HepG2 (cell line): Measurements from ENCODE around the gene KCTD14. TPM values are rescaled to one million over a fixed set of nuclear protein-coding genes. Genes with fewer than 3 reads are reported as not detected.
A peak's percentile ranks its signal among the peaks of the same experiment; 100 is the strongest.

ENCODE experiments used
- AGO1 ChIP-seq: fragments of 200-400 bp; formaldehyde crosslinking; IDR thresholded peaks from 2 replicates; pipeline ENCODE4 v1.6.1; 2017; ENCODE audit warnings: mild to moderate bottlenecking, low read depth, low read length, moderate library complexity; ENCODE audit not compliant: poor library complexity, severe bottlenecking
- ATRX ChIP-seq: sonication (generic); formaldehyde crosslinking; IDR thresholded peaks from 2 replicates; pipeline ENCODE4 v1.4.0; 2020; ENCODE audit warnings: missing genetic modification reagents, borderline replicate concordance
- CREB1 ChIP-seq, 2 experiments: fragments of 450-650 bp in 1 of 2; IDR thresholded peaks; 2 replicates each; pipeline ENCODE4 v1.6.1; 2016 to 2017; ENCODE audit warnings: control low read depth in 1 of 2, mild to moderate bottlenecking in 1 of 2, missing compliant biosample characterization in 1 of 2, missing genetic modification characterization in 1 of 2
- DPF2 ChIP-seq: sonication (generic); formaldehyde crosslinking; IDR thresholded peaks from 2 replicates; pipeline ENCODE4 v1.4.0; 2020; ENCODE audit warnings: mild to moderate bottlenecking, low read depth, missing genetic modification reagents, borderline replicate concordance
- JDP2 ChIP-seq: sonication (generic); formaldehyde crosslinking; IDR thresholded peaks from 2 replicates; pipeline ENCODE4 v1.8.1; 2022; ENCODE audit warnings: missing genetic modification reagents, borderline replicate concordance
- JUND ChIP-seq: sonication (generic); formaldehyde crosslinking; IDR thresholded peaks from 2 replicates; pipeline ENCODE4 v1.8.0; 2022; ENCODE audit warnings: mild to moderate bottlenecking, missing genetic modification reagents
- KAT7 ChIP-seq: IDR thresholded peaks from 2 replicates; pipeline ENCODE4 v1.6.1; 2018; ENCODE audit warnings: borderline replicate concordance, missing compliant biosample characterization
- KMT2A ChIP-seq: sonication (generic); formaldehyde crosslinking; IDR thresholded peaks from 2 replicates; pipeline ENCODE4 v1.4.0; 2020; ENCODE audit warnings: missing genetic modification reagents
- MTF1 ChIP-seq: sonication (generic); formaldehyde crosslinking; IDR thresholded peaks from 2 replicates; pipeline ENCODE4 v1.5.0; 2020; ENCODE audit warnings: missing genetic modification reagents
- SNAPC2 ChIP-seq: sonication (generic); formaldehyde crosslinking; IDR thresholded peaks from 2 replicates; pipeline ENCODE4 v1.8.1; 2022; ENCODE audit warnings: mild to moderate bottlenecking, missing genetic modification reagents
- SP140L ChIP-seq: sonication (generic); formaldehyde crosslinking; IDR thresholded peaks from 2 replicates; pipeline ENCODE4 v1.4.0; 2020; ENCODE audit warnings: missing genetic modification reagents, borderline replicate concordance
- ZBTB46 ChIP-seq: sonication (generic); formaldehyde crosslinking; IDR thresholded peaks from 2 replicates; pipeline ENCODE4 v1.4.0; 2020; ENCODE audit warnings: mild to moderate bottlenecking, missing genetic modification reagents, borderline replicate concordance
- ZFP36 ChIP-seq: fragments of 150-350 bp; IDR thresholded peaks from 2 replicates; pipeline ENCODE4 v1.6.1; 2018; ENCODE audit warnings: borderline replicate concordance, low read length, low read depth; ENCODE audit not compliant: partially characterized antibody
- ZHX2 ChIP-seq, 2 experiments: sonication (generic) in 1 of 2; formaldehyde crosslinking in 1 of 2; IDR thresholded peaks; 2 replicates each; pipeline versions ENCODE4 v1.6.1 to v1.9.0; 2014 to 2022; ENCODE audit warnings: antibody characterized with exemption in 1 of 2, borderline replicate concordance in 1 of 2, inconsistent platforms in 1 of 2, low read depth in 1 of 2, missing genetic modification reagents in 1 of 2
- ZMAT5 ChIP-seq: sonication (generic); formaldehyde crosslinking; IDR thresholded peaks from 2 replicates; pipeline ENCODE4 v1.5.0; 2020; ENCODE audit warnings: mild to moderate bottlenecking, low read depth, missing genetic modification reagents, borderline replicate concordance
- ZNF143 ChIP-seq: sonication (generic); formaldehyde crosslinking; IDR thresholded peaks from 2 replicates; pipeline ENCODE4 v1.4.0; 2020; ENCODE audit warnings: missing genetic modification reagents
- ZNF256 ChIP-seq: sonication (generic); formaldehyde crosslinking; conservative IDR thresholded peaks from 2 replicates; pipeline ENCODE4 v1.4.0; 2020; ENCODE audit warnings: missing genetic modification reagents
- ZNF3 ChIP-seq: IDR thresholded peaks from 2 replicates; pipeline ENCODE4 v1.7.0; 2017; ENCODE audit warnings: inconsistent platforms
- ZNF446 ChIP-seq: sonication (generic); formaldehyde crosslinking; IDR thresholded peaks from 2 replicates; pipeline ENCODE4 v1.5.0; 2020; ENCODE audit warnings: mild to moderate bottlenecking, missing genetic modification reagents
- ZNF580 ChIP-seq: IDR thresholded peaks from 2 replicates; pipeline ENCODE4 v1.6.1; 2016; ENCODE audit warnings: low read depth, borderline replicate concordance
- polyA plus RNA-seq, 8 experiments: library from polyadenylated mRNA; depleted of rRNA in 3 of 8; stranded (reverse) in 7 of 8; unstranded in 1 of 8; fragments of >200 nt; fragmentation: Illumina TruSeq in 4 of 8; extraction: Trizol in 4 of 8; gene quantifications; 2 replicates each; pipeline versions ENCODE4 v1.2.1 to v1.2.3, GENCODE V29; 2011 to 2016; ENCODE audit warnings: low read depth in 4 of 8, missing spikeins in 1 of 8, mixed read lengths in 1 of 8; ENCODE audit not compliant: insufficient read depth in 1 of 8
- total RNA-seq, 5 experiments: library from RNA; depleted of rRNA; stranded (reverse); fragments of >200 nt; fragmentation: Illumina TruSeq; extraction: Trizol; gene quantifications; 2 replicates each; pipeline ENCODE4 v1.2.3, GENCODE V29; 2016; ENCODE audit warnings: low read depth in 1 of 5

The KCTD14 gene
- total and polyA plus RNA-seq, 2 of the 13 experiments (the other 11 are each of a cell fraction or from before 2014, with no cell fraction given): 10.3 to 15.6 TPM

GRCh38 chr11:78022397-78023396 lies at the start of gene KCTD14 (continued):
- TF ChIP-seq ZNF143 (CRISPR knock-in tag): no peak
- 0 out of 2 replicates have a peak, but pooled peaks have one; percentile 69 for TF ChIP-seq ZBTB46 (CRISPR knock-in tag)
- TF ChIP-seq MTF1 (CRISPR knock-in tag): no peak
- TF ChIP-seq AGO1: no peak
- TF ChIP-seq ZMAT5: no peak
- no peak for TF ChIP-seq DPF2 (CRISPR knock-in tag)
- TF ChIP-seq ZNF3: no peak
- no peak for TF ChIP-seq ZNF580
- TF ChIP-seq JDP2: no peak
- TF ChIP-seq KAT7: peak; percentile 70; the same call in 1 of the 2 replicates
- TF ChIP-seq ZNF446 (CRISPR knock-in tag): no peak
- TF ChIP-seq ATRX (CRISPR knock-in tag): peak; percentile 31; the same call in 1 of the 2 replicates
- no peak for TF ChIP-seq CREB1 (IDR thresholded peaks at IDR 0.05)
- no peak for TF ChIP-seq CREB1 (CRISPR knock-in tag; IDR thresholded peaks at IDR 0.05)
- TF ChIP-seq ZNF256 (CRISPR knock-in tag): no peak
- TF ChIP-seq ZFP36: no peak
- TF ChIP-seq SP140L (CRISPR knock-in tag): 0 out of 2 replicates have a peak, but pooled peaks have one; percentile 64
- TF ChIP-seq KMT2A: peak; percentile 60
- TF ChIP-seq JUND: no peak
- no peak for TF ChIP-seq SNAPC2 (CRISPR knock-in tag)
- 0 out of 2 replicates have a peak, but pooled peaks have one; percentile 56 for TF ChIP-seq ZHX2 (IDR thresholded peaks at IDR 0.05; ENCODE audit: low read depth)
- no peak for TF ChIP-seq ZHX2 (CRISPR knock-in tag; IDR thresholded peaks at IDR 0.05; ENCODE audit: borderline replicate concordance)
